DND-41 (cell line): Measurements from ENCODE around the gene MTM1.

Experiments
- CTCF ChIP-seq: IDR thresholded peaks from 2 replicates; pipeline ENCODE4 v1.5.1; 2012; ENCODE audit warnings: borderline replicate concordance, low read length, moderate library complexity, mild to moderate bottlenecking; ENCODE audit not compliant: poor library complexity, severe bottlenecking; ENCODE audit errors: extremely low read depth
- EZH2 ChIP-seq: IDR thresholded peaks from 3 replicates; pipeline ENCODE4 v1.6.1; 2012; ENCODE audit warnings: borderline replicate concordance, low read depth, mild to moderate bottlenecking, moderate library complexity, low read length, inconsistent platforms; ENCODE audit not compliant: severe bottlenecking

- TF ChIP-seq EZH2 (no peak), CTCF (no peak)
Measured at GRCh38 chrX:150581093-150581775, 12.8 kb downstream of the MTM1 start.
